Brain microvascular endothelial cell (primary cell): Measurements from ENCODE around the gene ESYT3.
"Not testable (repeated sequence)": the region's sequence is repeated elsewhere in the genome, so short reads cannot be mapped to it uniquely, and the experiment has no call there.

Source experiments
- DNase-seq: peaks from one replicate; pipeline ENCODE4 v3.0.0-alpha.2; 2020
- H3K27ac ChIP-seq: fragments of 250-450 bp; sonication (Bioruptor Pico); 2 replicates; pipeline ENCODE4 v1.5.1; 2020; ENCODE audit warnings: mild to moderate bottlenecking, moderate library complexity
- H3K27me3 ChIP-seq: fragments of 250-450 bp; sonication (Bioruptor Pico); replicated peaks from 2 replicates; pipeline ENCODE4 v1.5.1; 2020; ENCODE audit warnings: mild to moderate bottlenecking
- H3K36me3 ChIP-seq: fragments of 250-450 bp; sonication (Bioruptor Pico); replicated peaks from 2 replicates; pipeline ENCODE4 v1.5.1; 2020; ENCODE audit warnings: mild to moderate bottlenecking
- H3K4me3 ChIP-seq: 2 replicates; pipeline ENCODE4 v1.5.1; 2011; ENCODE audit warnings: low read depth, mild to moderate bottlenecking, control low read depth, low read length, moderate library complexity
- in situ Hi-C: cut with HindIII; loops from 2 replicates; pipeline ENCODE4 v1.10.0; 2017; ENCODE audit warnings: low sequenced_read_pairs, low pct_ligation_motif_present
- TF ChIP-seq, protein P1 (sequence below): IDR thresholded peaks from 2 replicates; pipeline ENCODE4 v1.5.1; 2011; ENCODE audit warnings: low read depth, mild to moderate bottlenecking, moderate library complexity, low read length, control low read depth, inconsistent platforms; ENCODE audit errors: missing control alignments

ESYT3 gene

DNA sequence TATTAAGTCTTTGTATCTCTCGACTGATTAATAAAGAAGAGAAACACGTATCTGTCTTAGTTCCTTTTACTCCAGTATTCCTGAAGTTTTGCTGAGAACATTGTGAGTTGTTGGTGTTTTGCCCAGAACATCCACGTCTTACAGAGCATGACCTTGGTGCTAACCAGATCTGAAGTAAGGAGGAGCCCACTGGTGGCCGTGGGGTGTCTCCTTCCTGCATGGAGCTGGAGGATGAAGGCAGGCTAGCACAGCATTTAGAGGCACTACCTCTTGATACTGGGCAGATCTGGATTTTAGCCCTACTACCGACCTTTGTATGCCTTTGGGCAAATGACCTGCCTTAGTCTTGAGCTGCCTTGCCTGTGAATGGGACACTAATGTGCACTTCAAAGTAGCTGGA, 28.9 kb upstream of the ESYT3 start:
- Histone ChIP-seq H3K27me3 (no peaks in the 10 kb centered on the region), H3K36me3 (no peaks in the 10 kb centered on the region), H3K4me3 (no peak overlapping the region), H3K27ac (no peak overlapping the region)
- in situ Hi-C loops = no loop called here
- no peak for DNase-seq
- TF ChIP-seq, protein P1, sequence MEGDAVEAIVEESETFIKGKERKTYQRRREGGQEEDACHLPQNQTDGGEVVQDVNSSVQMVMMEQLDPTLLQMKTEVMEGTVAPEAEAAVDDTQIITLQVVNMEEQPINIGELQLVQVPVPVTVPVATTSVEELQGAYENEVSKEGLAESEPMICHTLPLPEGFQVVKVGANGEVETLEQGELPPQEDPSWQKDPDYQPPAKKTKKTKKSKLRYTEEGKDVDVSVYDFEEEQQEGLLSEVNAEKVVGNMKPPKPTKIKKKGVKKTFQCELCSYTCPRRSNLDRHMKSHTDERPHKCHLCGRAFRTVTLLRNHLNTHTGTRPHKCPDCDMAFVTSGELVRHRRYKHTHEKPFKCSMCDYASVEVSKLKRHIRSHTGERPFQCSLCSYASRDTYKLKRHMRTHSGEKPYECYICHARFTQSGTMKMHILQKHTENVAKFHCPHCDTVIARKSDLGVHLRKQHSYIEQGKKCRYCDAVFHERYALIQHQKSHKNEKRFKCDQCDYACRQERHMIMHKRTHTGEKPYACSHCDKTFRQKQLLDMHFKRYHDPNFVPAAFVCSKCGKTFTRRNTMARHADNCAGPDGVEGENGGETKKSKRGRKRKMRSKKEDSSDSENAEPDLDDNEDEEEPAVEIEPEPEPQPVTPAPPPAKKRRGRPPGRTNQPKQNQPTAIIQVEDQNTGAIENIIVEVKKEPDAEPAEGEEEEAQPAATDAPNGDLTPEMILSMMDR = no peak

DNA sequence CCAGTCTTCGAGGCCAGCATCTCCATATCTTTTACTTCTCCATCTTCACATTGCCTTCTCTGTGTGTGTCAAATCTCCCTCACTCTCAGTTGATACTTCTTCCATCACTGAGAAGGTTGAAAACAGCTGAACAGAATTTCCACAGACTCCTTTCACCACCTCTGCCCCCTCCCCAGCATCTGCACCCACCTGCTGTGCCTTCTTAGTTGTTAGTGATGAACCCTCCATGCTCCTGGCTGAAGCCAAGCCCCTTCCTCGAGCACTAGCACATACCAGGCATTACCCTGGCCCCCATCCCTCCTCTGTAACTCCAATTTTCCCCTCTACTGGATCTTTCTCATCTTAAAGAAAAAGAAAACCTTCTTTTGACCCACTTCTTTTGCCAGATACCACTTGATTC, 27.8 kb upstream of the ESYT3 start:
- Histone ChIP-seq H3K27ac (no peak overlapping the region), H3K36me3 (no peaks in the 10 kb centered on the region), H3K4me3 (no peak overlapping the region), H3K27me3 (no peaks in the 10 kb centered on the region)
- no peak for DNase-seq
- in situ Hi-C loops = no loop called here
- TF ChIP-seq, protein P1 = no peak

DNA sequence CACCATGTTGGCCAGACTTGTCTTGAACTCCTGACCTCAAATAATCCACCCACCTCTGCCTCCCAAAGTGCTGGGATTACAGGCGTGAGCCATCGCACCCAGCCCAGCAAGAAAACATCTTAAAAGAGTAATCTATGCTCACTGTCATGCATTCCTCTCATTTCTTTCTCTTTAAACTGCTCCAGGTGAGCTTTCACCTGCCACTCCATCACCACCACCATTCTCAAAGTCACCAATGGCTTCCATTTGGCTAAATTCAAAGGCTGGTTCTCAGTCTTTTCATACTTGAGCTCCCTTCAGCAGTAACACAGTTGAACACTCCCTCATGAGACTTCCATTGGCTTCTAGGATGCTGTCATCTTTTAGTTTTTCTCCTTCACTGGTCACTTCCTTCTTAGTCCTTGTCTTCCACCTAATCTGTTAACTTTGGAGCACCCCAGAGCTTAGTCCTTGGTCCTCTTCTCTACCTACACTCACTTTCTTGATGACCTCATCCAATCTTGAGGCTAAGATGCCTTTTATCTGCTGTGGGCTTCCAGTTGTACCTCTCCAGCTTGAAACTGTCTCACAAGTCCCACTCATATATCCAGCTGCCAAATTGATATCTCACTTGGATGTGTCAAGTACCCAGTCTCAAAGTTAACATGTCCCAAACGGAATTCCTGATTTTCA, 27.0 kb upstream of the ESYT3 start:
- Histone ChIP-seq H3K36me3 (no peaks in the 10 kb centered on the region), H3K27ac (no peak overlapping the region), H3K27me3 (no peaks in the 10 kb centered on the region), H3K4me3 (no peak overlapping the region)
- no peak for DNase-seq
- TF ChIP-seq, protein P1 = no peak
- in situ Hi-C loops = no loop called here

DNA sequence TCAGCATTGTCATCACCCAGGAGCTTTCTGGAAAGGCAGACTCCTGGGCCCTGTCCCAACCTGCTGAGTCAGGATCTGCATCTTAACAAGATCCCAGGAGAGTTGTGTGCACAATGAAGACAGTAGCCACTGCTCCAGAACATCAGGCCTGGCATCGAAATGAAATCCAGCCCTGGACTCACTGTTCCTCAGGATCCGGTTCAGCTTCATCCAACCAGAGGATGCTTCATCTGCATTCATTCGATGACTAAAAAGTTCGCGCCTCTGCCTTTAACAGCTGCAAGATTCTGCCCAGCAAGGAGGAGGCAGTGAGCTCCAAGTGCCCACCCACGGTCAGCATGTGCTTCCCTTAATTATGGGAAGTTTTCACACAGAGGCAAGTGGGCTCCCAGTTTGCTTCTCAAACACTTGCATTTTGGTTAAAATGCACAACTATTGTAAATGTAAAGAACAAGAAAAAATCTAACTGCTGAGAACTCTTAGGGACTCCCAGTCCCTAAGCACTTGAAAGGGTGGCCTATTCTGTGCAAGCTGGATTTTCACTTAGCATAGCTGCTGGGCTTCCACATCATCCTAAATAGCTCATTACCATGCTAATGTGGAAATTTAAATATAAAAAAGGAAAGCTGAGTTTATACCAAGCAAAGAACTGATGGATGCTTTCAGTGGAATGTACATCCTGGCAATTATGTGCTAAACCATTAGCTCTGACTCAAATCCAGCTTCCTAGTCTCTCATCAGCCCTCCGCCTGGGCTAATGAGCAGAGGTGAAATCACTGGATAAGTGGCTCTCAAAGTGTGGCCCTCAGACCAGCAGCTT, 25.5 kb upstream of the ESYT3 start:
- in situ Hi-C loops = no loop called here
- no peak for DNase-seq
- Histone ChIP-seq H3K4me3 (no peak overlapping the region), H3K36me3 (no peaks in the 10 kb centered on the region), H3K27ac (no peak overlapping the region), H3K27me3 (no peaks in the 10 kb centered on the region)
- TF ChIP-seq, protein P1 = no peak

DNA sequence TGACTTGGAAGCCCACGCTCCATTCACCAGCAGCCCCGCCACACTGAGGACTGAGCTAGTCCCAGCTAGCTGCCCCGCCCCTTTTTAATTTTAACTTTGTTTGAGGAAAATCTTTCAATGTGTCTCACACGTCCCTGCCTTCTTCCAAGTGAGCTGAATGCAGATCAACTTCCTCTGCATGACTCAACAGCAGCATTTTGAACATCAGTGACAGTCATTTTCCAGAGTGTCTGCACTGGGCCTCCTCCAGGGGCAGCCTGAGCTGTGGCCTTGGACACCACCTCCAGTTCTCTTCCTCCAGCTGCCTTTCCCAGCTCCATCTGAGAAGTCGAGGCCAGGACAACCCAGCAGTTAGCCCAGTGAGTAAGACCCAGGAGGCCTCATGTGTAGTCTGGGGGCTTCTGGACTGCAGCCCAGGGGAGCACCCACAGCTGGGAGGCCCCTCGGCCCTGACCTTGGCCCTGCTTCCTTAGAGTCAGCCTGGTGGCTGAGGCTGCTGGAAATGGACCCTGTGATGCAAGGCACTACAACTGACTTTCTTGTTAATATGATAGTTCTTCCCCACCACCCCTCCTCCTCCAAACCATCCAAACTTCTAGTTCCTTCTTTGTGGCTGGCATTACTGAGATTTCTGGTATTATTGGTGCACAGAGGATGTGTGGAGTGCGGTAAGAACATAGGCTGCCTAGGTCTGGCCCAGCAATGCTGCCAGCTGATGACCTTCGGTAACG, 21.4 kb upstream of the ESYT3 start:
- H3K36me3 ChIP-seq = no peaks in the 10 kb centered on the region
- no peak overlapping the region for H3K27ac ChIP-seq
- H3K4me3 ChIP-seq = no peak overlapping the region
- in situ Hi-C loops = no loop called here
- DNase-seq = no peak
- no peaks in the 10 kb centered on the region for H3K27me3 ChIP-seq
- TF ChIP-seq, protein P1 = no peak

DNA sequence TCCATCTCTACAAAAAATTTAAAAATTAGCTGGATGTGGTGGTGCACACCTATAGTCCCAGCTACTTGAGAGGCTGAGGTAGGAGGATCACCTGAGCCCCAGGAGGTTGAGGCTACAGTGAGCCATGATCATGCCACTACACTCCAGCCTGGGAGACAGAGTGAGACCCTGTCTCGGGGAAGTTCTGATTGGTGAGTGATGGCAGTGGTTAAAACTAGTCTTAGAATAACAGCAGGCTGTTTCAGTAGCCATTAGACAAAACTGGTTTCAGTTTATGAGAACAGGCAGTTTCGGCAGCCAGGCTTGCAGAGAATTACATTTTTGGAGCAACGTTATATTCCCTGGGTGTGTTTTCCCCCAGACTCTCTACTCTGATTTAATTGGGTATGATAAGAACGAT, 18.2 kb upstream of the ESYT3 start:
- H3K27ac ChIP-seq, H3K36me3 ChIP-seq, H3K4me3 ChIP-seq, H3K27me3 ChIP-seq, in situ Hi-C loops, DNase-seq: not testable (repeated sequence)
